ENCODE results near the gene PLPP6.

The PLPP6 gene

GRCh38 chr9:4620057-4620765 lies 41.9 kb upstream of the PLPP6 start:
- peak; percentile 30 for DNase-seq (ENCODE audit: low read depth)
- TF ChIP-seq CTCF (IDR thresholded peaks at IDR 0.05; ENCODE audit: insufficient read depth, low read depth, low read length, missing control alignments) = no peak
- no peak overlapping the region for H3K4me3 ChIP-seq (ENCODE audit: low read depth, low read length)

GRCh38 chr9:4620881-4621555 lies 41.1 kb upstream of the PLPP6 start:
- H3K4me3 ChIP-seq (ENCODE audit: low read depth, low read length) = no peak overlapping the region
- DNase-seq (ENCODE audit: low read depth) = no peak
- TF ChIP-seq CTCF (IDR thresholded peaks at IDR 0.05; ENCODE audit: insufficient read depth, low read depth, low read length, missing control alignments) = no peak

- TF ChIP-seq CTCF (IDR thresholded peaks at IDR 0.05; ENCODE audit: insufficient read depth, low read depth, low read length, missing control alignments) = no peak
- no peak for DNase-seq (ENCODE audit: low read depth)
- H3K4me3 ChIP-seq (ENCODE audit: low read depth, low read length) = no peak overlapping the region
These were observed 40.1 kb upstream of the PLPP6 start for GRCh38 chr9:4622016-4622415.

GRCh38 chr9:4630836-4631235 lies 31.3 kb upstream of the PLPP6 start:
- H3K4me3 ChIP-seq (ENCODE audit: low read depth, low read length) = no peak overlapping the region
- no peak for DNase-seq (ENCODE audit: low read depth)
- no peak for TF ChIP-seq CTCF (IDR thresholded peaks at IDR 0.05; ENCODE audit: insufficient read depth, low read depth, low read length, missing control alignments)

GRCh38 chr9:4638968-4639367 lies 23.1 kb upstream of the PLPP6 start:
- TF ChIP-seq CTCF (IDR thresholded peaks at IDR 0.05; ENCODE audit: insufficient read depth, low read depth, low read length, missing control alignments) = no peak
- no peak overlapping the region for H3K4me3 ChIP-seq (ENCODE audit: low read depth, low read length)
- no peak for DNase-seq (ENCODE audit: low read depth)

- no peak for TF ChIP-seq CTCF (IDR thresholded peaks at IDR 0.05; ENCODE audit: insufficient read depth, low read depth, low read length, missing control alignments)
These were observed 22.7 kb upstream of the PLPP6 start for GRCh38 chr9:4639420-4639819.

More at GRCh38 chr9:4639420-4639819, 22.7 kb upstream of the PLPP6 start:
- no peak overlapping the region for H3K4me3 ChIP-seq (ENCODE audit: low read depth, low read length)
- DNase-seq (ENCODE audit: low read depth) = no peak
